Smooth muscle cell (in vitro differentiated cells): Measurements from ENCODE around the gene JPH3. TPM values are rescaled to one million over a fixed set of nuclear protein-coding genes. Genes with fewer than 3 reads are reported as not detected.
"Not testable (repeated sequence)": the region's sequence is repeated elsewhere in the genome, so short reads cannot be mapped to it uniquely, and the experiment has no call there.

Source experiments
- DNase-seq: peaks from one replicate; lab custom pipeline; 2025; ENCODE audit not compliant: unreplicated experiment; lab: John Stamatoyannopoulos, UW
- H2AFZ ChIP-seq: fragments of 200-600 bp; sonication (generic); 2 replicates; pipeline ENCODE4 v1.6.0; 2016; ENCODE audit warnings: antibody characterized with exemption, low read depth, mild to moderate bottlenecking
- H3F3A ChIP-seq: fragments of 200-600 bp; sonication (generic); 2 replicates; pipeline ENCODE4 v1.6.0; 2017; ENCODE audit warnings: antibody characterized with exemption, low read depth
- H3K27ac ChIP-seq: fragments of 200-600 bp; sonication (generic); 2 replicates; pipeline ENCODE4 v1.5.1; 2016; ENCODE audit warnings: low read depth, mild to moderate bottlenecking
- H3K27me3 ChIP-seq: fragments of 200-600 bp; sonication (generic); 2 replicates; pipeline ENCODE4 v1.6.1; 2016; ENCODE audit warnings: low read depth, mild to moderate bottlenecking
- H3K36me3 ChIP-seq: fragments of 200-600 bp; sonication (generic); 2 replicates; pipeline ENCODE4 v1.5.1; 2016; ENCODE audit warnings: low read depth
- H3K4me1 ChIP-seq: fragments of 200-600 bp; sonication (generic); 2 replicates; pipeline ENCODE4 v1.5.1; 2016; ENCODE audit warnings: low read depth
- H3K4me2 ChIP-seq: fragments of 200-600 bp; sonication (generic); 2 replicates; pipeline ENCODE4 v1.6.0; 2016; ENCODE audit warnings: mild to moderate bottlenecking
- H3K4me3 ChIP-seq: fragments of 200-600 bp; sonication (generic); 2 replicates; pipeline ENCODE4 v1.5.1; 2016; ENCODE audit warnings: mild to moderate bottlenecking
- H3K79me2 ChIP-seq: fragments of 200-600 bp; sonication (generic); 2 replicates; pipeline ENCODE4 v1.6.0; 2016; ENCODE audit warnings: low read depth, mild to moderate bottlenecking
- H3K9ac ChIP-seq: fragments of 200-600 bp; sonication (generic); 2 replicates; pipeline ENCODE4 v1.6.0; 2016; ENCODE audit warnings: low read depth
- H3K9me3 ChIP-seq: fragments of 200-600 bp; sonication (generic); replicated peaks from 2 replicates; pipeline ENCODE4 v1.5.1; 2016; ENCODE audit warnings: low read depth
- H4K20me1 ChIP-seq: fragments of 200-600 bp; sonication (generic); 2 replicates; pipeline ENCODE4 v1.6.0; 2016; ENCODE audit warnings: low read depth
- WGBS: methylation state at CpG from one replicate; pipeline ENCODE4 v1.1.7; 2016; ENCODE audit warnings: low lambda C conversion rate; 5-methylcytosine and 5-hydroxymethylcytosine counted together
- polyA plus RNA-seq: library from polyadenylated mRNA; unstranded; fragments of >200 nt; fragmentation: Nextera tagmentation; extraction: Ambion mirVana; gene quantifications from 2 replicates; pipeline ENCODE4 v1.2.1, GENCODE V29; 2016
- total RNA-seq: library from RNA; depleted of rRNA; stranded (reverse); fragments of >200 nt; gene quantifications from 2 replicates; pipeline ENCODE4 v1.2.3, GENCODE V29; 2014
- TF ChIP-seq, protein P1 (sequence below): fragments of 200-600 bp; sonication (generic); IDR thresholded peaks from 2 replicates; pipeline ENCODE4 v1.5.1; 2017; ENCODE audit warnings: borderline replicate concordance, mild to moderate bottlenecking, antibody characterized with exemption; ENCODE audit not compliant: insufficient read depth, poor library complexity, severe bottlenecking

The JPH3 gene
- total and polyA plus RNA-seq, 2 experiments from 2014 or later: 2.1 to 2.4 TPM

DNA sequence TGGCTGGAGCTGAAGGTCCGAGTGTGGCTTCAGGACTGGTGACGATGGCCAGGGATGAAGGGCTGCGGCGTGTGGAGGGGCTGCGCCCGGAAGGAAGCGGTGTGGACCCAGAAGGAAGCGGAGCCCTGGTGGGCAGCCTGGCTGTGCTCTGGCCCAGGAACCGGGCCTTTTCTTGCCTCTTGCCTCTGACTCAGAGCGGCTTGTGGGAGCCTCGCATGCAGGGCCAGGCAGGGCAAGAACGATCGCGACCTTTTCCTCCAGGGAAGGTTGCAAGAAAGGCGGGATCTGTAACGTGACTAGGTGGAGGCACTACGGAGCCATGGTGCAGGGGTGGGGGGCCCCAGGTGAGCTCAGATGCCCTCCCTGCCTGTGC lies 78.0 kb downstream of the JPH3 start:
- H3F3A ChIP-seq: no peaks in the 10 kb centered on the region
- H3K4me2 ChIP-seq: no peak overlapping the region
- no peak overlapping the region for H3K9ac ChIP-seq
- no peaks in the 10 kb centered on the region for H3K79me2 ChIP-seq
- H3K27ac ChIP-seq: no peak overlapping the region
- TF ChIP-seq, protein P1, sequence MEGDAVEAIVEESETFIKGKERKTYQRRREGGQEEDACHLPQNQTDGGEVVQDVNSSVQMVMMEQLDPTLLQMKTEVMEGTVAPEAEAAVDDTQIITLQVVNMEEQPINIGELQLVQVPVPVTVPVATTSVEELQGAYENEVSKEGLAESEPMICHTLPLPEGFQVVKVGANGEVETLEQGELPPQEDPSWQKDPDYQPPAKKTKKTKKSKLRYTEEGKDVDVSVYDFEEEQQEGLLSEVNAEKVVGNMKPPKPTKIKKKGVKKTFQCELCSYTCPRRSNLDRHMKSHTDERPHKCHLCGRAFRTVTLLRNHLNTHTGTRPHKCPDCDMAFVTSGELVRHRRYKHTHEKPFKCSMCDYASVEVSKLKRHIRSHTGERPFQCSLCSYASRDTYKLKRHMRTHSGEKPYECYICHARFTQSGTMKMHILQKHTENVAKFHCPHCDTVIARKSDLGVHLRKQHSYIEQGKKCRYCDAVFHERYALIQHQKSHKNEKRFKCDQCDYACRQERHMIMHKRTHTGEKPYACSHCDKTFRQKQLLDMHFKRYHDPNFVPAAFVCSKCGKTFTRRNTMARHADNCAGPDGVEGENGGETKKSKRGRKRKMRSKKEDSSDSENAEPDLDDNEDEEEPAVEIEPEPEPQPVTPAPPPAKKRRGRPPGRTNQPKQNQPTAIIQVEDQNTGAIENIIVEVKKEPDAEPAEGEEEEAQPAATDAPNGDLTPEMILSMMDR: no peak
- no peak for DNase-seq
- no peaks in the 10 kb centered on the region for H4K20me1 ChIP-seq
- no peaks in the 10 kb centered on the region for H3K4me1 ChIP-seq
- H3K36me3 ChIP-seq: no peaks in the 10 kb centered on the region
- no peaks in the 10 kb centered on the region for H3K9me3 ChIP-seq
- 85% methylated on average over 17 of the region's 17 CpGs for WGBS
- no peak overlapping the region for H2AFZ ChIP-seq
- H3K27me3 ChIP-seq: no peaks in the 10 kb centered on the region
- no peak overlapping the region for H3K4me3 ChIP-seq

DNA sequence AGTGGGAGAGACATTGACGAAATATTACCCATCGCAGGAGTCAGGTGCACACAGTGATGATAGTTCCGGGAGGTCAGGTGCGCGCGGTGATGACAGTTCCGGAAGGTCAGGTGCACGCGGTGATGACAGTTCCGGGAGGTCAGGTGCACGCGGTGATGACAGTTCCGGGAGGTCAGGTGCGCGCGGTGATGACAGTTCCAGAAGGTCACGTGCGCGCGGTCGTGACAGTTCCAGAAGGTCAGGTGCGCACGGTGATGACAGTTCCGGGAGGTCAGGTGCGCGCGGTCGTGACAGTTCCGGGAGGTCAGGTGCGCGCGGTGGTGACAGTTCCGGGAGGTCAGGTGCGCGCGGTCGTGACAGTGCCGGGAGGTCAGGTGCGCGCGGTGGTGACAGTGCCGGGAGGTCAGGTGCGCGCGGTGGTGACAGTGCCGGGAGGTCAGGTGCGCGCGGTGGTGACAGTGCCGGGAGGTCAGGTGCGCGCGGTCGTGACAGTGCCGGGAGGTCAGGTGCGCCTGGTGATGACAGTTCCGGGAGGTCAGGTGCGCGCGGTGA lies 78.8 kb downstream of the JPH3 start:
- not testable (repeated sequence) for H3K9ac ChIP-seq, H3K27ac ChIP-seq, H3K79me2 ChIP-seq, H3K27me3 ChIP-seq, H2AFZ ChIP-seq, H3K4me2 ChIP-seq, H3K36me3 ChIP-seq, H3F3A ChIP-seq, H3K4me3 ChIP-seq, H3K4me1 ChIP-seq, H4K20me1 ChIP-seq, DNase-seq, H3K9me3 ChIP-seq
- WGBS: 99% methylated on average over 38 of the region's 60 CpGs

DNA sequence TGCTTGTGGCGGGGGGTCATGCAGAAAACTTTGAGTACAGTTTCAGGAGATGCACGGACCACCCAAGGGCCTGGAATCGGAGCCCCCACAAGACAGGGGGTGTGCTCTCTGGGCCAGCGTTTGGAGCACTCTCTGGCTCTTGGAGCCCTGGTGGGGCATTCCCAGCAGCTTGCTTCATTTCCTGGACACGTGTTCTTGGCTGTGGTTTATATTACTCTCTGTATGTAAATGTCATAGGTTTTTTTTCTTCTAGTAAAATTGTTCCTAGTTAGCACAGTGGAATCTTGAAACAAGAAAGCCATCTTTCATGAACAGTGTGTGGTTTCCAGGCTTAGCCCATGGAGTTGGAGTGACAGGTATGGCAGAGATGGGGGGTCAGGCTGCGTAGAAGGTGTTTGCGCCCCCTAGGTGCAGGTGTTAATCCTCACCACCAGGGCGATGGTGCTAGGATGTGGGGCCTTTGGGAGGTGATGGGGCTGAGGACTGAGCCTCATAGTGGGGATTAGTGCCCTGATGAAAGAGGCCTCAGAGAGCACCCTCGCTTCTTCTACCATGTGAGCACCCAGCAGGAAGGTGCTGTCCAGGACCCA lies 79.8 kb downstream of the JPH3 start:
- H3K79me2 ChIP-seq: no peaks in the 10 kb centered on the region
- TF ChIP-seq, protein P1: peak; percentile 20
- 58% methylated on average over 9 of the region's 9 CpGs for WGBS

DNA sequence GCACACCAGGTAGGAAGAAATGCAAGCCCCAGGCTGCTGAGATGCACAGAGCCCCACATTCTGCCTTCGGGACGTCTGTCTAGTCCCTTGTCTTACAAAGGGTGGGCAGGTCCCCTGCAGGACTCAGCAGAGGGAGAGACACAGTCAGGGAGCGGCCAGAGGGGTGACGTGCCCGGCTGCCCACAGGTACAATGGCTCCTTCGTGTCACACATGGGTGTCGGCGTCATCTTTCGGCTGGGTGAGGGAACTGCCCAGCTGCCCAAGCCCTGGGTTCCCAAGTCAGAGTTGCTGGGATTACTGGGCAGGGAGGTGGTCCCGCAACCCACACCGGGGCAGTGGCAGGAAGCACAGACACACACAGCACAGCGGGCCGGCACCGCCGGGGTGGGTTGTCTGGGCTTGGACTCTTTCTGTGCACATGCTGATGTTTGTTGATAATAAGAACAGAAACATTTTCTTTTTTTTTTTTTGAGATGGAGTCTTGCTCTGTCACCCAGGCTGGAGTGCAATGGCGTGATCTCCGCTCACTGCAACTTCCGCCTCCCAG lies 80.6 kb downstream of the JPH3 start:
- Histone ChIP-seq H3K9me3 (no peaks in the 10 kb centered on the region), H3K27me3 (no peaks in the 10 kb centered on the region), H3F3A (no peaks in the 10 kb centered on the region), H3K27ac (no peak overlapping the region), H3K79me2 (no peaks in the 10 kb centered on the region), H3K4me1 (no peaks in the 10 kb centered on the region), H3K4me3 (no peak overlapping the region), H3K9ac (no peak overlapping the region), H2AFZ (no peak overlapping the region), H3K4me2 (no peak overlapping the region), H3K36me3 (no peaks in the 10 kb centered on the region), H4K20me1 (no peaks in the 10 kb centered on the region)
- DNase-seq: no peak
- WGBS: 95% methylated on average over 18 of the region's 18 CpGs
- TF ChIP-seq, protein P1: no peak

More for the DNA sequence above, 79.8 kb downstream of the JPH3 start:
- no peaks in the 10 kb centered on the region for H3K27me3 ChIP-seq
- H3K27ac ChIP-seq: no peak overlapping the region
- DNase-seq: no peak
- no peaks in the 10 kb centered on the region for H4K20me1 ChIP-seq
- H3F3A ChIP-seq: no peaks in the 10 kb centered on the region
- H3K4me2 ChIP-seq: no peak overlapping the region
- no peaks in the 10 kb centered on the region for H3K36me3 ChIP-seq
- no peak overlapping the region for H3K9ac ChIP-seq
- no peaks in the 10 kb centered on the region for H3K4me1 ChIP-seq
- H3K4me3 ChIP-seq: no peak overlapping the region
- H2AFZ ChIP-seq: no peak overlapping the region
- no peaks in the 10 kb centered on the region for H3K9me3 ChIP-seq
